ENCODE measurements around the gene PLET1. TPM values are rescaled to one million over a fixed set of nuclear protein-coding genes. Genes with fewer than 3 reads are reported as not detected.

Gene PLET1
- total and polyA plus RNA-seq, 4 donors, result not detected

DNA sequence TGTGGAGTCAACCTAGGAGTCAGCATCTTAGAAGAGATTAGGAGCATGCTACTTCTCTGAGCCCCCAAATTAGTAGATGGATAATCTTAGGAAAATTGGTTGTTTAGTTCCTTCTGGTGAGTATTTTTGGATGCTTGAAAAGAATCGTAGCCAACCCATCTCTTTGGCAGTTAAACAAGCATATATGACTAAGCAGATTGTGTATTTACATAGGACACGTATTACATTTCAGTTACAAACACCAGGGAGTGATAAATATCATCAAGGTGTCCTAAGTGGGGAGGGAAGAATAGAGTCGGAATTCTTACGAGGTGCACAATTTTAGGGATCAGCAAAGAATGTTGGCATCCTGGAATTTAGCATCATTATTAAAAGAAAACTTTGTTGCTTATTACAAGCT, 13.5 kb downstream of the PLET1 start:
- DNase-seq (ENCODE audit: low spot score), result no peak
- Histone ChIP-seq H3K4me1 (ENCODE audit: control insufficient read depth in 4 of 4, insufficient read depth in 4 of 4, low read length in 3 of 4) (no peaks in the 10 kb centered on the region), H3K9ac (ENCODE audit: low read depth in 1 of 2, low read length in 2 of 2) (no peak overlapping the region), H3K27ac (ENCODE audit: low read depth in 1 of 2, low read length in 2 of 2) (no peak overlapping the region), H3K4me3 (ENCODE audit: low read depth in 1 of 3, low read length in 3 of 3) (no peak overlapping the region), H3K27me3 (ENCODE audit: control insufficient read depth in 4 of 4, insufficient read depth in 4 of 4, low read length in 3 of 4) (no peaks in the 10 kb centered on the region), H3K9me3 (ENCODE audit: control insufficient read depth in 4 of 4, low read length in 3 of 4) (no peaks in the 10 kb centered on the region), H3K36me3 (ENCODE audit: control insufficient read depth in 4 of 4, insufficient read depth in 3 of 4, low read depth in 1 of 4, low read length in 3 of 4) (peaks cover 0 to 4% (median 1%) of the 10 kb centered on the region in 4 donors)
- TF ChIP-seq RAD21 (IDR thresholded peaks at IDR 0.05) (no peak), GABPA (IDR thresholded peaks at IDR 0.05 in 1 of 2, conservative IDR thresholded peaks at IDR 0.05 in 1 of 2) (no peak), RXRA (IDR thresholded peaks at IDR 0.05) (no peak), HNF4A (conservative IDR thresholded peaks at IDR 0.05) (no peak), FOXA2 (IDR thresholded peaks at IDR 0.05) (no peak), HNF4G (IDR thresholded peaks at IDR 0.05) (no peak), TAF1 (conservative IDR thresholded peaks at IDR 0.05) (no peak), EGR1 (IDR thresholded peaks at IDR 0.05; ENCODE audit: low read depth in 2 of 2) (no peak), NR2F2 (IDR thresholded peaks at IDR 0.05) (no peak), FOXA1 (IDR thresholded peaks at IDR 0.05) (no peak), YY1 (IDR thresholded peaks at IDR 0.05) (no peak), JUND (IDR thresholded peaks at IDR 0.05) (no peak), SP1 (IDR thresholded peaks at IDR 0.05) (no peak)
- TF ChIP-seq, protein P1, sequence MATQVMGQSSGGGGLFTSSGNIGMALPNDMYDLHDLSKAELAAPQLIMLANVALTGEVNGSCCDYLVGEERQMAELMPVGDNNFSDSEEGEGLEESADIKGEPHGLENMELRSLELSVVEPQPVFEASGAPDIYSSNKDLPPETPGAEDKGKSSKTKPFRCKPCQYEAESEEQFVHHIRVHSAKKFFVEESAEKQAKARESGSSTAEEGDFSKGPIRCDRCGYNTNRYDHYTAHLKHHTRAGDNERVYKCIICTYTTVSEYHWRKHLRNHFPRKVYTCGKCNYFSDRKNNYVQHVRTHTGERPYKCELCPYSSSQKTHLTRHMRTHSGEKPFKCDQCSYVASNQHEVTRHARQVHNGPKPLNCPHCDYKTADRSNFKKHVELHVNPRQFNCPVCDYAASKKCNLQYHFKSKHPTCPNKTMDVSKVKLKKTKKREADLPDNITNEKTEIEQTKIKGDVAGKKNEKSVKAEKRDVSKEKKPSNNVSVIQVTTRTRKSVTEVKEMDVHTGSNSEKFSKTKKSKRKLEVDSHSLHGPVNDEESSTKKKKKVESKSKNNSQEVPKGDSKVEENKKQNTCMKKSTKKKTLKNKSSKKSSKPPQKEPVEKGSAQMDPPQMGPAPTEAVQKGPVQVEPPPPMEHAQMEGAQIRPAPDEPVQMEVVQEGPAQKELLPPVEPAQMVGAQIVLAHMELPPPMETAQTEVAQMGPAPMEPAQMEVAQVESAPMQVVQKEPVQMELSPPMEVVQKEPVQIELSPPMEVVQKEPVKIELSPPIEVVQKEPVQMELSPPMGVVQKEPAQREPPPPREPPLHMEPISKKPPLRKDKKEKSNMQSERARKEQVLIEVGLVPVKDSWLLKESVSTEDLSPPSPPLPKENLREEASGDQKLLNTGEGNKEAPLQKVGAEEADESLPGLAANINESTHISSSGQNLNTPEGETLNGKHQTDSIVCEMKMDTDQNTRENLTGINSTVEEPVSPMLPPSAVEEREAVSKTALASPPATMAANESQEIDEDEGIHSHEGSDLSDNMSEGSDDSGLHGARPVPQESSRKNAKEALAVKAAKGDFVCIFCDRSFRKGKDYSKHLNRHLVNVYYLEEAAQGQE (IDR thresholded peaks at IDR 0.05), result no peak
- TF ChIP-seq, protein P2, sequence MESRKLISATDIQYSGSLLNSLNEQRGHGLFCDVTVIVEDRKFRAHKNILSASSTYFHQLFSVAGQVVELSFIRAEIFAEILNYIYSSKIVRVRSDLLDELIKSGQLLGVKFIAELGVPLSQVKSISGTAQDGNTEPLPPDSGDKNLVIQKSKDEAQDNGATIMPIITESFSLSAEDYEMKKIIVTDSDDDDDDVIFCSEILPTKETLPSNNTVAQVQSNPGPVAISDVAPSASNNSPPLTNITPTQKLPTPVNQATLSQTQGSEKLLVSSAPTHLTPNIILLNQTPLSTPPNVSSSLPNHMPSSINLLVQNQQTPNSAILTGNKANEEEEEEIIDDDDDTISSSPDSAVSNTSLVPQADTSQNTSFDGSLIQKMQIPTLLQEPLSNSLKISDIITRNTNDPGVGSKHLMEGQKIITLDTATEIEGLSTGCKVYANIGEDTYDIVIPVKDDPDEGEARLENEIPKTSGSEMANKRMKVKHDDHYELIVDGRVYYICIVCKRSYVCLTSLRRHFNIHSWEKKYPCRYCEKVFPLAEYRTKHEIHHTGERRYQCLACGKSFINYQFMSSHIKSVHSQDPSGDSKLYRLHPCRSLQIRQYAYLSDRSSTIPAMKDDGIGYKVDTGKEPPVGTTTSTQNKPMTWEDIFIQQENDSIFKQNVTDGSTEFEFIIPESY (IDR thresholded peaks at IDR 0.05), result no peak
- TF ChIP-seq, protein P3, sequence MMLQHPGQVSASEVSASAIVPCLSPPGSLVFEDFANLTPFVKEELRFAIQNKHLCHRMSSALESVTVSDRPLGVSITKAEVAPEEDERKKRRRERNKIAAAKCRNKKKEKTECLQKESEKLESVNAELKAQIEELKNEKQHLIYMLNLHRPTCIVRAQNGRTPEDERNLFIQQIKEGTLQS (IDR thresholded peaks at IDR 0.05), result no peak
- TF ChIP-seq, protein P4, sequence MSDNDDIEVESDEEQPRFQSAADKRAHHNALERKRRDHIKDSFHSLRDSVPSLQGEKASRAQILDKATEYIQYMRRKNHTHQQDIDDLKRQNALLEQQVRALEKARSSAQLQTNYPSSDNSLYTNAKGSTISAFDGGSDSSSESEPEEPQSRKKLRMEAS (IDR thresholded peaks at IDR 0.05), result no peak
- TF ChIP-seq, protein P5, sequence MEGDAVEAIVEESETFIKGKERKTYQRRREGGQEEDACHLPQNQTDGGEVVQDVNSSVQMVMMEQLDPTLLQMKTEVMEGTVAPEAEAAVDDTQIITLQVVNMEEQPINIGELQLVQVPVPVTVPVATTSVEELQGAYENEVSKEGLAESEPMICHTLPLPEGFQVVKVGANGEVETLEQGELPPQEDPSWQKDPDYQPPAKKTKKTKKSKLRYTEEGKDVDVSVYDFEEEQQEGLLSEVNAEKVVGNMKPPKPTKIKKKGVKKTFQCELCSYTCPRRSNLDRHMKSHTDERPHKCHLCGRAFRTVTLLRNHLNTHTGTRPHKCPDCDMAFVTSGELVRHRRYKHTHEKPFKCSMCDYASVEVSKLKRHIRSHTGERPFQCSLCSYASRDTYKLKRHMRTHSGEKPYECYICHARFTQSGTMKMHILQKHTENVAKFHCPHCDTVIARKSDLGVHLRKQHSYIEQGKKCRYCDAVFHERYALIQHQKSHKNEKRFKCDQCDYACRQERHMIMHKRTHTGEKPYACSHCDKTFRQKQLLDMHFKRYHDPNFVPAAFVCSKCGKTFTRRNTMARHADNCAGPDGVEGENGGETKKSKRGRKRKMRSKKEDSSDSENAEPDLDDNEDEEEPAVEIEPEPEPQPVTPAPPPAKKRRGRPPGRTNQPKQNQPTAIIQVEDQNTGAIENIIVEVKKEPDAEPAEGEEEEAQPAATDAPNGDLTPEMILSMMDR (IDR thresholded peaks at IDR 0.05; ENCODE audit: low read depth, low read length, missing input control), result no peak
- WGBS, result 67% methylated on average over 4 of the region's 4 CpGs
